Measurements from ENCODE around the gene TDO2. TPM values are rescaled to one million over a fixed set of nuclear protein-coding genes. Genes with fewer than 3 reads are reported as not detected.
A peak's percentile ranks its signal among the peaks of the same experiment; 100 is the strongest.
"Not testable (repeated sequence)": the region's sequence is repeated elsewhere in the genome, so short reads cannot be mapped to it uniquely, and the experiment has no call there.

TDO2 gene
- 40.9 TPM for total RNA-seq (ENCODE audit: insufficient read depth, low replicate concordance)

- peak; percentile 41 for DNase-seq (ENCODE audit: low spot score)
Observed at GRCh38 chr4:155903453-155903852, at the start of gene TDO2. TSS of gene TDO2 (plus strand) at chr4:155903696. CDS start at chr4:155903759, 63 bp downstream.

GRCh38 chr4:155854582-155855226 lies 48.8 kb upstream of the TDO2 start:
- peak; percentile 23 for DNase-seq (ENCODE audit: low spot score)

GRCh38 chr4:155855897-155856296 lies 47.6 kb upstream of the TDO2 start:
- peak; percentile 28 for DNase-seq (ENCODE audit: low spot score)

GRCh38 chr4:155866177-155866576 lies 37.3 kb upstream of the TDO2 start, which contains the start of gene ASIC5:
TSS of gene ASIC5 (minus strand) at chr4:155866277. CDS start at chr4:155866226, 51 bp downstream.
- DNase-seq (ENCODE audit: low spot score), result no peak

- no peak for DNase-seq (ENCODE audit: low spot score)
Observed at GRCh38 chr4:155875878-155876277, 27.6 kb upstream of the TDO2 start.

GRCh38 chr4:155877971-155878370 lies 25.5 kb upstream of the TDO2 start:
- DNase-seq (ENCODE audit: low spot score), result no peak

- DNase-seq (ENCODE audit: low spot score), result no peak
Observed at GRCh38 chr4:155878611-155879010, 24.9 kb upstream of the TDO2 start.

GRCh38 chr4:155879767-155880166 lies 23.7 kb upstream of the TDO2 start:
- DNase-seq (ENCODE audit: low spot score), result no peak

- DNase-seq (ENCODE audit: low spot score), result no peak
Observed at GRCh38 chr4:155881555-155881954, 21.9 kb upstream of the TDO2 start.

GRCh38 chr4:155883895-155884294 lies 19.6 kb upstream of the TDO2 start:
- DNase-seq (ENCODE audit: low spot score), result no peak

GRCh38 chr4:155885666-155886065 lies 17.8 kb upstream of the TDO2 start:
- DNase-seq (ENCODE audit: low spot score), result no peak

- no peak for DNase-seq (ENCODE audit: low spot score)
Observed at GRCh38 chr4:155887045-155887444, 16.5 kb upstream of the TDO2 start.

- DNase-seq (ENCODE audit: low spot score), result no peak
Observed at GRCh38 chr4:155887847-155888570, 15.5 kb upstream of the TDO2 start.

- peak; percentile 56 for DNase-seq (ENCODE audit: low spot score)
Observed at GRCh38 chr4:155889031-155889793, 14.3 kb upstream of the TDO2 start.

GRCh38 chr4:155889946-155890345 lies 13.6 kb upstream of the TDO2 start:
- no peak for DNase-seq (ENCODE audit: low spot score)

- no peak for DNase-seq (ENCODE audit: low spot score)
Observed at GRCh38 chr4:155891058-155891457, 12.4 kb upstream of the TDO2 start.

- not testable (repeated sequence) for DNase-seq (ENCODE audit: low spot score)
Observed at GRCh38 chr4:155898371-155898770, 5.1 kb upstream of the TDO2 start.

GRCh38 chr4:155899891-155900290 lies 3.6 kb upstream of the TDO2 start:
- DNase-seq (ENCODE audit: low spot score), result peak; percentile 90

GRCh38 chr4:155900381-155900780 lies 3.1 kb upstream of the TDO2 start:
- DNase-seq (ENCODE audit: low spot score), result peak; percentile 92

- no peak for DNase-seq (ENCODE audit: low spot score)
Observed at GRCh38 chr4:155901013-155901412, 2.5 kb upstream of the TDO2 start.

- peak; percentile 78 for DNase-seq (ENCODE audit: low spot score)
Observed at GRCh38 chr4:155904331-155904730, 835 bp downstream of the TDO2 start.

- DNase-seq (ENCODE audit: low spot score), result peak; percentile 60
Observed at GRCh38 chr4:155906554-155907247, 3.2 kb downstream of the TDO2 start.
